GM23338 (cell line): ENCODE results near the gene PSKH1. TPM values are rescaled to one million over a fixed set of nuclear protein-coding genes. Genes with fewer than 3 reads are reported as not detected.

Experiments used
- ATAC-seq: fragments of 200-7000 bp; cut with Tn5 transposase; 3 replicates; pipeline ENCODE4 v1.9.1; 2020
- DNase-seq: peaks from one replicate; pipeline ENCODE4 v3.0.0-alpha.2; 2015; ENCODE audit warnings: low spot score
- H2AFZ ChIP-seq: fragments of 200-600 bp; sonication (generic); 2 replicates; pipeline ENCODE4 v1.8.0; 2016; ENCODE audit warnings: antibody characterized with exemption, mild to moderate bottlenecking, moderate library complexity
- H3F3A ChIP-seq: fragments of 200-600 bp; sonication (generic); replicated peaks from 2 replicates; pipeline ENCODE4 v1.8.0; 2017; ENCODE audit warnings: antibody characterized with exemption, mixed run types, low read depth
- H3K27ac ChIP-seq: fragments of 200-600 bp; sonication (generic); 2 replicates; pipeline ENCODE4 v1.6.1; 2016; ENCODE audit warnings: low read depth
- H3K27me3 ChIP-seq: fragments of 200-600 bp; sonication (generic); 2 replicates; pipeline ENCODE4 v1.8.0; 2016; ENCODE audit warnings: mild to moderate bottlenecking, mixed run types, moderate library complexity; ENCODE audit not compliant: insufficient read depth
- H3K36me3 ChIP-seq: fragments of 200-600 bp; sonication (generic); 2 replicates; pipeline ENCODE4 v1.8.0; 2016; ENCODE audit warnings: mild to moderate bottlenecking; ENCODE audit not compliant: insufficient read depth
- H3K4me1 ChIP-seq: fragments of 200-600 bp; sonication (generic); 2 replicates; pipeline ENCODE4 v1.8.0; 2016; ENCODE audit warnings: mild to moderate bottlenecking, moderate library complexity; ENCODE audit not compliant: insufficient read depth
- H3K4me2 ChIP-seq: fragments of 200-600 bp; sonication (generic); 2 replicates; pipeline ENCODE4 v1.7.1; 2017; ENCODE audit warnings: mixed run types
- H3K4me3 ChIP-seq: fragments of 200-600 bp; sonication (generic); 2 replicates; pipeline ENCODE4 v1.6.1; 2016; ENCODE audit warnings: mixed run types
- H3K79me2 ChIP-seq: fragments of 200-600 bp; sonication (generic); replicated peaks from 2 replicates; pipeline ENCODE4 v1.8.0; 2017; ENCODE audit warnings: mild to moderate bottlenecking; ENCODE audit not compliant: insufficient read depth
- H3K9me2 ChIP-seq: fragments of 200-600 bp; sonication (generic); 2 replicates; pipeline ENCODE4 v1.8.0; 2017; ENCODE audit not compliant: insufficient read depth
- H4K20me1 ChIP-seq: fragments of 200-600 bp; sonication (generic); replicated peaks from 2 replicates; pipeline ENCODE4 v1.8.0; 2017; ENCODE audit warnings: mild to moderate bottlenecking; ENCODE audit not compliant: insufficient read depth
- H3K27ac Mint-ChIP-seq: 2 replicates; pipeline ENCODE4 v1.8.0; 2020; ENCODE audit warnings: inconsistent platforms, mild to moderate bottlenecking, moderate library complexity, mixed read lengths
- H3K27me3 Mint-ChIP-seq: 3 replicates; pipeline ENCODE4 v1.8.0; 2022; ENCODE audit warnings: low read depth, mild to moderate bottlenecking, moderate library complexity, mixed read lengths, inconsistent platforms; ENCODE audit not compliant: insufficient read depth, poor library complexity
- H3K36me3 Mint-ChIP-seq: 3 replicates; pipeline ENCODE4 v1.8.0; 2021; ENCODE audit warnings: low read depth, mild to moderate bottlenecking, inconsistent platforms, moderate library complexity, mixed read lengths
- H3K4me1 Mint-ChIP-seq: 3 replicates; pipeline ENCODE4 v1.8.0; 2020; ENCODE audit warnings: mild to moderate bottlenecking, inconsistent platforms, mixed read lengths
- H3K4me3 Mint-ChIP-seq: 3 replicates; pipeline ENCODE4 v1.8.0; 2021; ENCODE audit warnings: moderate library complexity, mild to moderate bottlenecking, inconsistent platforms, mixed read lengths
- H3K9me3 Mint-ChIP-seq: 3 replicates; pipeline ENCODE4 v1.8.0; 2020; ENCODE audit warnings: moderate library complexity, mild to moderate bottlenecking, inconsistent platforms, mixed read lengths
- CREB1 ChIP-seq: fragments of 250-450 bp; sonication (Bioruptor Pico); IDR thresholded peaks from 2 replicates; pipeline ENCODE4 v1.5.0; 2020; ENCODE audit warnings: low read depth, mild to moderate bottlenecking, moderate library complexity
- CTCF ChIP-seq, 2 experiments: fragments of 200-600 bp in 1 of 2; sonication (generic) in 1 of 2; conservative IDR thresholded peaks; 2 replicates each; pipeline versions ENCODE4 v1.5.1 to v1.6.1; 2016 to 2017; ENCODE audit warnings: antibody characterized with exemption in 2 of 2, low read depth in 2 of 2, mild to moderate bottlenecking in 2 of 2, moderate library complexity in 1 of 2
- ETS1 ChIP-seq: IDR thresholded peaks from 2 replicates; pipeline ENCODE4 v1.6.1; 2016; ENCODE audit warnings: antibody characterized with exemption
- EZH2 ChIP-seq: fragments of 200-600 bp; sonication (generic); IDR thresholded peaks from one replicate; pipeline ENCODE4 v1.8.0; 2017; ENCODE audit warnings: antibody characterized with exemption, mild to moderate bottlenecking, low read depth; ENCODE audit not compliant: unreplicated experiment
- EZH2phosphoT487 ChIP-seq: fragments of 200-600 bp; sonication (generic); IDR thresholded peaks from one replicate; pipeline ENCODE4 v1.8.1; 2018; ENCODE audit warnings: antibody characterized with exemption; ENCODE audit not compliant: unreplicated experiment
- JUNB ChIP-seq: IDR thresholded peaks from one replicate; pipeline ENCODE4 v1.6.1; 2016; ENCODE audit warnings: antibody characterized with exemption; ENCODE audit not compliant: unreplicated experiment
- NANOG ChIP-seq: IDR thresholded peaks from 2 replicates; pipeline ENCODE4 v1.6.1; 2016; ENCODE audit warnings: antibody characterized with exemption, borderline replicate concordance
- POLR2AphosphoS5 ChIP-seq: IDR thresholded peaks from 2 replicates; pipeline ENCODE4 v1.6.1; 2016; ENCODE audit warnings: antibody characterized with exemption, low read depth
- REST ChIP-seq: IDR thresholded peaks from one replicate; pipeline ENCODE4 v1.6.1; 2018; ENCODE audit warnings: antibody characterized with exemption; ENCODE audit not compliant: unreplicated experiment
- STAT1 ChIP-seq: IDR thresholded peaks from one replicate; pipeline ENCODE4 v1.6.1; 2016; ENCODE audit warnings: antibody characterized with exemption; ENCODE audit not compliant: unreplicated experiment
- ZNF114 ChIP-seq: fragments of 250-450 bp; sonication (Bioruptor Pico); IDR thresholded peaks from 2 replicates; pipeline ENCODE4 v1.5.0; 2020; ENCODE audit warnings: mild to moderate bottlenecking, moderate library complexity
- ZNF331 ChIP-seq: fragments of 250-450 bp; sonication (Bioruptor Pico); IDR thresholded peaks from 2 replicates; pipeline ENCODE4 v1.5.0; 2020; ENCODE audit warnings: low read depth, mild to moderate bottlenecking, moderate library complexity
- polyA plus RNA-seq: library from polyadenylated mRNA; unstranded; fragments of >200 nt; fragmentation: Nextera tagmentation; extraction: Ambion mirVana; gene quantifications from 2 replicates; pipeline ENCODE4 v1.2.1, GENCODE V29; 2016
- total RNA-seq: library from RNA; depleted of rRNA; stranded (reverse); fragments of >200 nt; shearing (Covaris generic); gene quantifications from 2 replicates; pipeline ENCODE4 v1.2.3, GENCODE V29; 2014

The PSKH1 gene
- total and polyA plus RNA-seq, 2 experiments from 2014 or later: 14.3 to 23.9 TPM

- TF ChIP-seq ETS1 (no peak), POLR2AphosphoS5 (no peak), ZNF331 (CRISPR knock-in tag) (no peak), STAT1 (no peak), REST (no peak), CTCF (conservative IDR thresholded peaks at IDR 0.05; ENCODE audit: low read depth in 2 of 2) (no peak), JUNB (no peak), NANOG (no peak), EZH2phosphoT487 (no peak)
Observed at GRCh38 chr16:67885545-67885944, 7.5 kb upstream of the PSKH1 start (continued).

- Histone ChIP-seq H3F3A (peaks cover 26% of the 10 kb centered on the region; the same call in 1 of the 2 replicates), H3K27ac (peak overlapping the region; percentile 55; the same call in 1 of the 2 replicates), H2AFZ (no peak overlapping the region; the same call in 1 of the 2 replicates), H4K20me1 (no peaks in the 10 kb centered on the region; the same call in 1 of the 2 replicates), H3K27me3 (no peaks in the 10 kb centered on the region), H3K79me2 (no peaks in the 10 kb centered on the region), H3K4me2 (peak overlapping the region; percentile 89; the same call in 1 of the 2 replicates), H3K4me3 (peak overlapping the region; percentile 55; the same call in 1 of the 2 replicates), H3K36me3 (0 out of 2 replicates have a peak, but pooled peaks cover under 1% of the 10 kb centered on the region), H3K4me1 (peaks cover 26% of the 10 kb centered on the region), H3K9me2 (no peaks in the 10 kb centered on the region)
- no peaks in the 10 kb centered on the region; the same call in 2 of the 3 replicates for H3K9me3 Mint-ChIP-seq
- peaks cover 22% of the 10 kb centered on the region for H3K4me1 Mint-ChIP-seq
- peak overlapping the region; percentile 43; the same call in 2 of the 3 replicates for H3K4me3 Mint-ChIP-seq
- peak overlapping the region; percentile 89 for H3K27ac Mint-ChIP-seq
- H3K27me3 Mint-ChIP-seq: peaks cover 9% of the 10 kb centered on the region
- peaks cover 25% of the 10 kb centered on the region for H3K36me3 Mint-ChIP-seq
- DNase-seq (no peak), ATAC-seq (peak; percentile 1; the same call in 1 of the 3 replicates)
- TF ChIP-seq REST (no peak), NANOG (no peak), ZNF114 (no peak), JUNB (no peak), EZH2phosphoT487 (no peak), CREB1 (CRISPR knock-in tag) (no peak), EZH2 (no peak), STAT1 (no peak), ZNF331 (CRISPR knock-in tag) (no peak), POLR2AphosphoS5 (no peak), CTCF (conservative IDR thresholded peaks at IDR 0.05; ENCODE audit: low read depth in 2 of 2) (no peak)
Observed at GRCh38 chr16:67885976-67886375, 7.1 kb upstream of the PSKH1 start.
